Measurements from ENCODE around the gene HOXB2.

HOXB2 gene

DNA sequence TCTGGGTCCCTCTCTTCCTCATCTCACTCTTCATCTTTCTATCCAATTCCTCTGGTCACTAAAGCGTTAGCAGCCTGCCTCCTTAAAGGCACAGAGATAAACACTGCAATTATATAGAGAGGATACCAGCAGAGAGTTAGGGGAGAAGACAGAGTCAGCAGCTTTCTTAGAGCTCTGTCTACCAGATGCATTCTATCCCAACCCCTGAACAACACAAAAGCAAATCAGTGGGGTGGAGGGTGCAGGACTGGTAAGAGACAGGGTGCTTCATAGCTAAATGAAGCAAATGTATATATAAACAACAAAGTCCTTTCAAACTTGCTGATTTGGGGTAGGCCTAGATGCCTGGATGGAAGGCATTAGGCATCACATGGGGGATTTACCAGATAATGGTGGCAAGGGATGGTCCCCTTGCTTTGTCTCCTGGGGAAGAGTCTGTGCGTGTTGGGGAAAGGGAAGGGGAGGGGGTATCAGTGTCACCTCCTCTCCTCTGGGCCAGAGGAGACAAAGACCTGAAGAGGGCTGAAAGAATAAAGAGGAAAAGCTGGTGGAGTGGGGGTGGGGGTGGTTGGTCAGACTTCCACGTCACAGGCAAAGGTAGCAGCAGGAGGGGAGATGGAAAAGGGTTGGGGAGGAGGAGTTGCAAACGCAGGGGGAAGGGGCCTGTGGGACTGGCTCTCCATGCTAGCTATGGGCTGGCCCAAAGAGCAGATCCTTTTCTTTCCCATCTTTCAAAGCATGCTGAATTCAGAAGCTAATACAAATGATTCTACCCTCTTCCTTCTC is 21.2 kb upstream of the HOXB2 start:
- no peak for DNase-seq (ENCODE audit: low read depth)

DNA sequence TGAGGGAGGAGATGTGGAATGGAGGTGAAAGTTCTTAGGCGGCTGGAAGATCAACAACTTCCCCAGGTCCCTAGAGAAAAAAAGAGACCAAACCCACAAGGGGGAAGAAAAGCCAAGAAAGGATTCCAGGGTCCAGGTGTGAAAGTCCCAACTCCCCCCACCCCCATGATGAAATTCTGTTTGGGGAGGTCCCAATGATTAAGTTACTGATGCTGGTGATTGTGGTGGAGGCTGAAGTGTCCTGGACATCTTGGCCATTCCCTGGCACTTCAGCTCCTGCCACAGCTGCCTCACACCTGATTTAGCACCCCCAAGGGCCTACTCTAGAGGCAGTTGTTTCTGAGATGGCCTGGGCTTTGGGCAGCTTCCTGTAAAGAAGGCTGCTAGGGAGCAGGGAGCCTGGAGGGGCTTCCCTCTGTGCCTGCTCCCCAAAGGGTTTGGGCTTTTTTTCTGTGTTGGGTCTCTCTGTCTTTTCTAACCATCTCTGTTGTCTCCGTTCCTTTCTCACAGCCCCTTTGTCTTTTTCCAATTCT is 20.2 kb upstream of the HOXB2 start:
- DNase-seq (ENCODE audit: low read depth) = no peak

DNA sequence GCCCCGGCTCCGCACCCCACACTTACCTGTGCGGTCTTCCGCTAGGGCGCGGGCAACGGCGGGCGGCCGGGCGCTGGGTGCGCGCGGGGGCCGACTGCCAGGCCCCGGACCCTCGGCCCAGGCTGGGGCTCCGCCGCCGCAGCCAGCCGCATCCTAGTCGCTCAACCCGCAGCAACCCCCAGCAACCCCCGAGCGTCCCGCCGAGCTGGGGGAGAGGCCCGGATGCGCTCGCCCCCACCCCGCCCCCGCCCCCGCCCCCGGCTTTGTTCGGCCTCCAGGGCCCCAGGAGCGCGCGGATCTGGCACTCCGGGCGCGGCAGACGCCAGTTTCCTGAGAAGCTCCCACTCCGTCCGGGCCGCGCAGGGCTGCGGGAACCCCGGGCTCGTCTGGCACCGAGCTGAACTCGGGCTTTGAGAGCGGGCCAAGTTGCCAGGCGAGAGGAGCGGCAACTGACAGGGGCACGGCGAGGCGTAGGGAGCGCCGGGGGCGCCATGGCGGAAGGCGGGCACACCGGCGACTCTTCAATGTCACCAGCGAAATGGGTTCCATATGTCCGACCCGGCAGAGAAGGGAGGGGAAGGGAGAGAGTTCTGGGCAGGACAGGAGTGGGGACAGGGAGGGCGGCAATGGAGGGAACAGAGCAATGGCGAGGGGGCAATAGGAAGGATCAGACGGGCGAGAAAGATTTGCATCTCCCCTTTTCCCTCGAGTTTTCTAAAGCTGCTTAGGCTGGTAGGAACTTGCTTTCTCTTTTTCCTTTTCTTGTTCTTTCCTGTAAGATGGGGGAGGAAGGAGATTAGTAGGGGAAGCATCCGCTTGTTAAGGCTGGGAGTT is 19.5 kb upstream of the HOXB2 start:
- DNase-seq (ENCODE audit: low read depth) = no peak

DNA sequence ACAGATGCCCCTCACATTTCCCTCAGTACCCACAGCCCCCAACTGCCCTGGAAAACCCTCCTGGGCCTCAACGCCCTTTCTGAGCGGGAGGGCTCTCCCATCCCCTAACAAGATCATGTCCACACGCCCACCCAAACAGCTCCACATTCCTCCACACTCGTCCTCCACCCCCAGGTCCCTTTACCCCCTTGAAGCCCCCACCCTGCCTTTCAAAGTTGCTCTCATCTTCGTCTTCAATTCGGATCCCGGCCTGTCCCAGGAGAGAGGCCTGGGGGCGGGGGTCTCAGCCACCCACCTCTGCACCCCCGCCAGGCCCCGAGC is 18.9 kb upstream of the HOXB2 start:
- no peak for DNase-seq (ENCODE audit: low read depth)

DNA sequence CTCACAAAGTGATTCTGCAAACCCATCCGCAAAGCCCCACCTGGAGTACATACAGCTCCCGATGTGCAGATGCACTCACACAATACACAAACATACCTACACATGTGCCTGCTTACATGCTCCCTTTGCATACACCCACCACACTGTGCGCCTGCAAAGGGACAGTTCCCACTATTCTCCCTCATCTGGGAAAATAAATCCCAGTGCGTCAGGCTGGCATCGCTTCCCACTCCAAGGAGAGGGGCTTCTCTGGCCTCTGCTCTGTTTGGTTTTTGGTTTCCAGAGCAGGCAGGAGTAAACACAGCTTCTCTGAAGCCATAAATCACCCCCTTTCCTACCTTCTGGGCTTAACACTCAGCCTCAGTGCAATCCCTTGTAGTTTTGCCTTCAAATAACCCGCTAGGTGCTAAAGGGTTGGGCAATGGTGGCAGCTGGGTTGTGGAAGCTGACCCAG is 18.5 kb upstream of the HOXB2 start:
- DNase-seq (ENCODE audit: low read depth) = no peak

DNA sequence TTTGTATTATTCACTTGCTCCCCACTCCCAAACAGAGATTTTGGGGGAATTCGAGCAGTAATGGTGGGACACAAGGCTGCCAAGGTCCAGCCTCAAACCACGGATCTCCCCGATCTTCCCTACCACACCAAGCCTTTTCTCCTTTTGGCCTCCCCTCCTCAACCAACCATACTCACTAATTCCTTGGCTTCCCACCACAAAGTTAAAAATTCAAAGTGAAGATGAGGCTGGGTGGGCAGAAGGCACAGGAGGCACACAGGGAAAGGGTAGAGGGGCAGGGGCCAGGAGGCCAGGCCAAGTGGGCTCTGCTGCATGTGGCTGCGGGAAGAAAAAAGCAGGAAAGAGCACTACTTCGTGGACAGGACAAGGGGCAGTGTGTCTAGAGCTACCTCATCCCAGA is 18.0 kb upstream of the HOXB2 start:
- no peak for DNase-seq (ENCODE audit: low read depth)

DNA sequence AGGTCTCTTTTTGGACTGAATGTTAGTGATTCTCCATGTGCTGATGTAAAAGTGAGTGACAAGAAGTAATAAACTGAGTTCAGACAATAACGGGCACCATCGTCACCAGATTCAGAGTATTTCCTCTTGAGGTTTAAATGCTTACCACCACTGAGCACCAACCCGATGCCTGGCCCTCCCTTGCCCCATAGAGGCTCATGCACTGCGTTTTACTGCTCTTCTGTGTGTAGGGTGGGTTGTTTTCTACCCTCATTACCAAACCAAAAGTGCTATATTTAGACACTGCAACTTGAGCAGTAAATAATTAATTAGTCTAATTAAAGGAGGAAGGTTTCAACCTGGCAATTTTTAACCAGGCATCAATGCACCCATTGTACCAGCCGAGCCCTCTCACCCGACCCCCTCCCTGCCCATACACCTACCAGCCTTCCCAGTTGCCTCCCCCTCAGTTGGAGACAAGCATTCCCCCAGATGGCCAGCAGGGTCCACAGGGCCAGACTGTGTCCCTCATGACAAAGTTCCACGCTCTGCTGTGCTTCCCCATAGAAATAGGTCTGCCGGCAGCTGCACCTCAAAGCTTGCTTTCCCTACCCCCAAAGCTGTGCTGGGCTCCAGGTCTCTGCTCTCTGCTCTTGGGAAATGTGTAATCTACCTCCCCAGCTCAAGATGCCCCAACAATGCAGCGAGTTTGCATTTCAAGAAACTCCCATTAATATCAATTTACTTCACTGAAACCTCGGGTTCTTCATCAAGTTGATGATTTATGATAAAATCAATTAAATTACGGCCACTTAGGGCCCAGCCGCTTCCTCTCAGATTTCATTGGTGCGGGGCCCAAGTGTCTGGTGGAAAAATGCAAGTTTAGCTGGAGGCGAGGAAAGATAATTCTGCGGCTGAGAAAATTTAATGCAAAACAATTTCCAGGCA is 17.2 kb upstream of the HOXB2 start:
- DNase-seq (ENCODE audit: low read depth) = no peak

DNA sequence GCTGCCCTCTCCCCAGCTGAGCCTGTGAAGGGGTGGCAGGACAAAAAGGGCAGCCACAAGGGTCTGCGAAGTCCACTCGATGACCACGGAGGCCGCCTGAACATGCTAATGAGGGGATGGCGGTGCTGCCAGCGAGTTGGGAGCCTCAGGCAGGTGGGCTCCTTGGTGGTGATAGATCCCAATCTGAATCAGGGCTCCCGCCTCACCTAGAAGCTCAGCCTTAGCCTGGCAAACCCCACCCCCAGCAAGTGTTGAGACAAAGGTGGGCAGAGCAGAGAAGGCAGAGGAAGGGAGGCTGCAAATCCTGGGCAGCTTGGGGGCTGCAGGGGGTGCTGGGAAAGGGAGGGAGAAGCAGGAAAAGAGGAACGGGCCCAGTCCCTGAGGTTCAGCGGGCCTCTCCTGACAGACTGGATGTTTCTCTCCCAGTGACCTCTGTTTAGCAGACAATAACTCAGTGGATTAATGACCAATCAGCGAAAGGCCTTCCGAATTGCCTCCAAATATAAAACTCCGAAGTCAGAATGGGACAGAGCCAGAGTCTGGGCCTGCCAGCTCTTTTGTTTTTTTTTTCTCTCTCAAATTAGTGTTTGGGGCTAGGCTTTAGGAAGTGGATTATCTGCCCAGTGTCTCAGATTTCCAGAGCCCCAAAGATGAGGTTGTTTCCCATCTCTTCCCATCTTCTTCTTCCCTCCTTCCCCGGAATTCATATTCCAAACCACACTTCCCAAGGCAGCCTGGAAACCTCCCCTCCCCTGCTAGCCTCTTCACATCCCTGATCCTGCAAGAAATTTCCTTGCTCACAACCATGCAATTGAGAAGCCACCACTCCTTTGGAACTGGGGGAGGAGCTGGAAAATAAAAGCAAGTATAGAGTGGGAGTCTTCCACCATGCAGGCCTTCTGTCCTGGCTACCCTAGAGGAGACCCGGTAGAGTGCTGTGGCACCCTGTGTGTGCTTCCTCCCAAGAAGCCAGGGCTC is 15.2 kb upstream of the HOXB2 start:
- no peak for DNase-seq (ENCODE audit: low read depth)

DNA sequence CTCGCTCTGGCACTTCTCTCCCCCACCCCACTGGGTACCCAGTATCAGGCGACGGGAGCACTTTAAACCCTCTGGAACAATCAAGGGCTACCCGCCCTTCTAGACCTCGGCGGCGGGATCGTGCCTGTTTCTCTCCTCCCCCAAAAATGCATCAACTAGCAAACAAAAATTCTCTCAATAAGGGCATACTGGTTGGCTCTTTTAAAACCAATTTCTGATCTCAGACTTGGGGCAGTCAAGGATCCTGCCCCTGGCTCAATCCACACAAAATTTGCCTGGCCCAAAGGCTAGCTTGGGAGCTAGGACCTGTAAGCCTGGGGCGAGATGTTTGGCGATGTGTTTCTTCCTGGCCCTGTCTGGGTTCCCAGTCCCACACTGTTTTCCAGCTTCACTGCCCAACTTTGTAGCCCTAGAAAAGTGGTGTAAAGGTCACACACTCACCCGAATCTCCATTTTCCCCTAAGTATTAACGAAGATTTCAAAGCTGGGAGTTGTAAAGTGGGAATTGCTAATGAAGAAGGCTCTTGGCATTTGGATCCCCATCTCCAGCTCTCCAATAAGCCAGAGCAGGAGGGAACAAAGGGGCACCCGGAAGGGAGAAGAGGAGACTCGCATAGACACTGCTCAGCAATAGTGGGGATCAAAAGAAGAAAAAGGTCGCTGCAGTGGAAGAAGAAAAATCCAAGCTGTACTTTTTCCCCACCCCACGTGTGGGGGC is 14.4 kb upstream of the HOXB2 start:
- no peak for DNase-seq (ENCODE audit: low read depth)

DNA sequence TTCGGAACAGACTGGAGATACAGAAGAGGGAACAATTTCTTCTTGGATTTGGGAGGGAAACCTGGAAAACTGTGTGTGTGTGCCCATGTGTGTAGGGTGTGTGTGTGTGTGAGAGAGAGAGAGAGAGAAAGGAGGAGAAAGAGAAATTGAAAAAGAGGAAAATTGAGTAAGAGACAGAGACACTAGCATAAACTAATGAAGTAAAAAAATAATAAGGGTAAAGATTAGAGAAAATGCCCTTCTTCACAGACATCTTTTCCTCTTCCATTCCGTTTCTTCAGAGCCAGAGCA is 13.9 kb upstream of the HOXB2 start:
- no peak for DNase-seq (ENCODE audit: low read depth)

DNA sequence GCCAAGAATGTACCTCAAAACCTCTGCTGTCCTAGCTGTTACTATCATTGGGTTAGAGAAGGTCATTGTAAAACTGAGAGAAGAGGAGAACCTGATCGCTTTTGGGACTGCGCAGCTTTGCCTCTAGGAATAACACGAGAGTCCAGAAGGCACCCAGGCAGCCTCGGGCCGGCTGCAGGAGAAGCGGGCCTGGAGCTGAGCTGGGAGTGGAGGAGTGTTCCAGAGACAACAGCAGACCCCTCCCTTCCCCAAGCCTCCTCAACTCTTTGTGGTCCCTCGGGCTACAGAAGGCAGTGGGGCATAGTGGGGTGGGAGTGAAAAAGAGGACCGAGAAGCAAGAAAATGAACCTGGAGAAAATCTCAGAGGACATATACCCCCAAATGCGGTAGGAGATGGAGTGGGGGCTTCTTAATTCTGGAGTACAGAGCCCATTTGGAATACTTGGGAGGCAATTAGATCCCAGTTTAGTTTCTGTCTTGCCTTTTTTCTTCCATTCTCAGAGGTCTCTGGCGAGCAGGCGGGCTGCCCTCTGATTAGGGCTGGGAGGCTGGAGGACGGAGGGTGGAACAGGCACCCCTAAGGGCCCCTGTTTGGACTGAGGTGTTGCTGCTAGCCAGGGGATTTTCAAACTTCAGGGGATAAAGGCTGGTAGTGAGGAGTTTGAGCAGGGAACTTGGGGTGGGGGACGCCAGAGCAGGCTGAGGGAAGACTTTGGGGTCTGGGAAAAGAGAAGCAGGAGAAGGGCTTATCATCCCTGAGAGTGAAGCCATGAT is 13.3 kb upstream of the HOXB2 start:
- no peak for DNase-seq (ENCODE audit: low read depth)

DNA sequence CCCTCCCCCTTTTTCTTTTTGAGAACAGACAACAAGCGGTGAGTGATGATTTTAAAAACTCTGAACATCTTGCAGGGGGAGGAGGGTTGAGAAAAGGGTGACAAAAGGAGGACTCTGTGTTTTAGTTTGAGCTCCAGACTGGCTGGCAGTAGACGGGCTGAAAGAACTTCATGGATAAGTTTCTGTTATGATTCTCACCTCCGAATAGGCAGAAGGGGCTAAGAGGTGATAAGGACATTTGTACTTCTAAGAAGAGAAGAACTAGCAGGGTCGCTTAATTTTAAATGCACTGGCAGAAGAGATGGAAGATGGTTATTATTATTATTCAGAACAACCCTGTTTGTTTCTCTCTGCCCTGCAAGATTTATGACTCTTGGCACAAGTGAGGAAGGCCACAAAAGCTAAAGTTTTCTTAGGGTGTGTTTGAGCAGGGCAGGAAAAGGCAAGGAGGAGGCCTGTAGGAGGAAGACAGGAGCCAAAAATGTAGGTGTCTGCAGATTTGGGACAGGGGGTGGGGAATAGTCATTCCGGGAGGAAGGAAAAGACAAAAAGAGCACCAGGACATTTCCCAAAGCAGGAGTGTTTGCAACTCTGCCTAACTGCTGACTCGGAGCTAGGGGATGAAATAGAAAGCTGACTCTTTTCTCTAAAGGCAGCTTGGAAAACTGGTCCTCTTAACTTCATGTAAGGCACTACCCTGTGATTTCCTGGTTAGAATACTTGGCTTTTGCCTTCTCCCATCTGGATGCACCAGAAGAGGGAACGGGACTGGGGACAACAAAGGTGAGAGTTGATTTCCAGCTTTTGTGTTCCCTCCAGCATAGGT is 11.9 kb upstream of the HOXB2 start:
- no peak for DNase-seq (ENCODE audit: low read depth)

DNA sequence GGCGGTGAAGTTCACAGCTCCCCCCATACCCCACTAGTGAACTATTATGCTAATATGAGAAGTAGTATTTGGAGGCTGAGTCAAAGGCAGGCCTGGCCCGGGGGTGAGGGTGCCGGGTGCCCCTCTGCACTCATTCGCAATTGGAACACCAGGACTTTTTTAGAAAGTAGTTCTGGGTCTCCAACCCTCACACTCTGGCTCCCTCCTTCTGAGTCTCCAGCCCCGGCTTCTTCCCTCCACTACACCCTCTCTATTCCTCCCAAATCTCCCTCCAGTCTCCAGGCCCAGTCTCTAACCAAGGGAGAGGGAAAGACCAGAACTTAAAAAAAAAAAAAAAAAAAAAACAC is 11.3 kb upstream of the HOXB2 start:
- DNase-seq (ENCODE audit: low read depth) = no peak

DNA sequence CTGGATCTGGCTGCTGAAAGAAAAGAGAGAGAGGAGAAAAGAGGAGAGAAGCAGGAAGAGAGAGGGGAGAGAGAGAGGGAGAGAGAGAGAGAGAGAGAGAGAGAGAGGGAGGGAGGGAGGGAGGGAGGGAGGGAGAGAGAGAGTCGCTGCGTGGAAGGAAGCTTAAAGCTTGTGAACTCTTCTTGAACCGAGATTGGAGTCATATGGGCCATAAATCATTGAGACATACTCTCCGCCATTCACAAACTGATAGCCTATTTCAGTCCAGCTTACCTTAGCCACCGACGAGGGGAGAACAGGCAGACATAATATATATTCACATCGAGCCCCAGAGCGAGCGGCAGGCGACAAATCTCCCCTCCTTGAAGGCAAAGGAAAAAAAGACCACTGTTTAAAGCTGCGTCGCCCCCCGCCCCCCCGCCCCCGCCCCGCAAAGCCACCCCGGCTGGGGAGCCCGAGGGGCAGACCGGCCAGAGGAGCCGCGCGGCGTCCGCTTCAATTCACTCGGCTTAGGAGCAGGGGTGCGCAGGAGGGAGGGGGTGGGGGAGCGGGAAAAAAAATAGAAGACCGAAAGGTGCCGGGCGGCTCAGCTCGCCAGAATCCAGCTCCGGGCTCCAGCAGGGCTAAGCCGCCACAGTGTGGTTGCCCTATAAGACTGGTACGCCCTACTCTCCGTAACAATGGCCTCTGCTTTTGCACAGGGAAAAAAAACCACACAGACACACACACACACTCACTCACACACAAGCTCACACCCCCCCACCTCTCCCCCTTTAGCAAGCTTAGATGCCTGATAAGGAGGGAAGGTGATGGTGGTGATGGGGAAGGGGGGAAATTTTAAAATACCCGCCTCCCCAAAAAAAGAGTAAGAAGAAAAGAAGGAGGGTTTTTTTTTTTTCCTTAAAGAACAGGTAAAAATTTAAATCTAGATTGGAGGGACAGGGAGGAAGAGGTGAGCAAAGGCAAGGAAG is 10.6 kb upstream of the HOXB2 start:
- no peak for DNase-seq (ENCODE audit: low read depth)

DNA sequence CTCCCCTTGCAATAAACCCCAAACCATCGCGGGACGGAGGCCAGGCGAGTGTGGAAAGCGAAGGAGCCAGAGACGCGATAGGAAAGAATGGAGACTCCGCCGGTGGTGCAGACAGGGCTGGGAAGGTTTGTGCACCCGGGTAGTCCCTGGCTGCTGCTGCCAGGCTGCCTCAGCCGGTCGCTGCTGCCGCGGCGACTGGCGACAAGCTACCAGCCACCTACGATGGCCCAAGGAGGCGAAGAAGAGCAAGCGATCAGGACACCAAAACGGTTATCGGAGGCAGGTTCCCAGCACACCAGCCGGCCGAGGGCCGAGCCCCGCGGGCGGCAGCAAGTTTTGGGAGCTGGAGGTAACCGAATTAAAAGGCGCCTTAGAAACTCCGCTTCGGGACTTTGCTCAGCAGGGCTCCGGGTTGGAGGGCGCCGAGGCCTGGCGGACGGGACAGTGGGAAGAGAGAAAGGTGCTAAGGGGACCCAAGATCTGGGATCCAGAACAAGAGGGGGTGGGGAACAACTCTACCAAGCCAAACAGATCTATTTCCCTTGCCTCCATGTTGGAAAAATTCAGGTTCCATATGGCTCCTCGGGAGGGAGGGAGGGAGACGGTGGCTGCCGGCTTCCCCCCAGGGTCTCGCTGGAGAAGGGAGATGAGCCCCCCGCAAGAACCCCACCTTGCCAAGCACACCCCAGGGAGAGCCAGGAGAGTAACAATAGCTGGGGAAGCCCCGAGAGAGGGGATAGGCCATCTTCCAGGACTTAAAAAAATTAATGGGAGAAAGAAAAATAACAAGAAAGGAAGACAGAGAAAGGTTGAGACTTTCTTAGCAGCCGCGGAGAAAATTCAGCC is 9.7 kb upstream of the HOXB2 start:
- no peak for DNase-seq (ENCODE audit: low read depth)

DNA sequence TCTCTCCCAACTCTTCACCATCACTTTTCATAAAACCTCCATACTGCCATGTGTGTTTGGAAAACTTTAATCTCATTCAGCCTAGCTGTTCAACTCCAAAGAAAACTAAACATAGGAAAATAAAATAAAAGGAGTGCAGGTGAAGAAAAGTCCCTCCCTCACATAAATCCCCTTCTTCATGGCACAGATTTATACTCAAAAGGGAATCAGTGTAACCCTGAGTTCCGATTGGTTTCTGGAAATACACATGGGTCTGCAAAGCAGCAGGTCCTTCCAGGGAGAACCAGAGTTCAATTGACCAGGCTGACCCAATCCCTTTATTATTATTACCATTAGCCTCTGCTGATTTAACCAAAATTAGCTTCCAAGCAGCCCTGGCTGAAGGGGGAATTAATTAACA is 8.9 kb upstream of the HOXB2 start:
- DNase-seq (ENCODE audit: low read depth) = no peak

DNA sequence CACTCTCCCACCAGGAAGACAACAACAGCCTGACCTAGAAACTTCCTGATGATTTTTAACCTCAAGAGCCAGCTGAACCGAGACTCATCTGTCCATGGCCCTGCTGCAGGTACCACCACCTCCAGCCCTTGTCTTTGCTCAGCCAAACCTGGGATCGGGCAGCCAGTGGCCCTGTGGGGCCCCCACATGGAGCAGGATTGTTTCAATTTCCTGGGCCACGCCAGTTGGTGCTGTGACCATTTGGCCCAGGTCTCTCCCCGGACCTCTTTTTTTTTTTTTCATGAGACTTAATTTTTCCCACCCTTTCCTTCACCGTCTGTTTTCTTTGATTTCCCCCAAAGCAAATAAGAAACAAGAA is 8.3 kb upstream of the HOXB2 start:
- no peak for DNase-seq (ENCODE audit: low read depth)

All from stimulated activated CD4-positive, alpha-beta T cell treated with anti-CD3 and anti-CD28 coated beads, Interleukin-2, amount 100 ng/mL, for 4 hours (primary cell).